DND-41 (cell line): ENCODE results near the gene C9orf50.
"Not testable (repeated sequence)": the region's sequence is repeated elsewhere in the genome, so short reads cannot be mapped to it uniquely, and the experiment has no call there.

Source experiments
- ATAC-seq: fragments of 200-7000 bp; cut with Tn5 transposase; 3 replicates; pipeline ENCODE4 v1.9.1; 2021; ENCODE audit warnings: low read depth; ENCODE audit not compliant: insufficient read depth
- DNase-seq: peaks from one replicate; pipeline ENCODE4 v3.0.0-alpha.2; 2020
- H2AFZ ChIP-seq: 2 replicates; pipeline ENCODE4 v1.6.0; 2012; ENCODE audit warnings: low read depth, low read length
- H3K27ac ChIP-seq: 2 replicates; pipeline ENCODE4 v1.5.1; 2012; ENCODE audit warnings: low read length, inconsistent platforms
- H3K27me3 ChIP-seq: fragments of 200-600 bp; sonication (generic); 2 replicates; pipeline ENCODE4 v1.6.0; 2012; ENCODE audit warnings: low read length, mild to moderate bottlenecking, inconsistent platforms; ENCODE audit not compliant: insufficient read depth, poor library complexity
- H3K36me3 ChIP-seq: 2 replicates; pipeline ENCODE4 v1.5.1; 2012; ENCODE audit warnings: low read length, inconsistent platforms; ENCODE audit not compliant: insufficient read depth
- H3K4me1 ChIP-seq: 2 replicates; pipeline ENCODE4 v1.5.1; 2012; ENCODE audit warnings: mild to moderate bottlenecking, low read length; ENCODE audit not compliant: insufficient read depth
- H3K4me2 ChIP-seq: 2 replicates; pipeline ENCODE4 v1.6.0; 2012; ENCODE audit warnings: mild to moderate bottlenecking, moderate library complexity, low read length, inconsistent platforms; ENCODE audit not compliant: insufficient read depth
- H3K4me3 ChIP-seq, 2 experiments: fragments of 200-600 bp in 1 of 2; shearing (Covaris generic) in 1 of 2; 2 replicates each; pipeline ENCODE4 v1.5.1; 2012 to 2016; ENCODE audit warnings: inconsistent platforms in 2 of 2, low read length in 2 of 2, mild to moderate bottlenecking in 2 of 2, low read depth in 1 of 2, moderate library complexity in 1 of 2
- H3K79me2 ChIP-seq: 2 replicates; pipeline ENCODE4 v1.6.0; 2012; ENCODE audit warnings: low read length, inconsistent platforms; ENCODE audit not compliant: insufficient read depth
- H3K9ac ChIP-seq: 2 replicates; pipeline ENCODE4 v1.6.0; 2012; ENCODE audit warnings: low read depth, mild to moderate bottlenecking, inconsistent platforms, low read length, moderate library complexity
- H3K9me3 ChIP-seq: 2 replicates; pipeline ENCODE4 v1.5.1; 2012; ENCODE audit warnings: low read length, moderate library complexity, mild to moderate bottlenecking, inconsistent platforms; ENCODE audit not compliant: insufficient read depth, severe bottlenecking
- H4K20me1 ChIP-seq: 2 replicates; pipeline ENCODE4 v1.6.0; 2012; ENCODE audit warnings: low read length; ENCODE audit not compliant: insufficient read depth
- EZH2 ChIP-seq: IDR thresholded peaks from 3 replicates; pipeline ENCODE4 v1.6.1; 2012; ENCODE audit warnings: borderline replicate concordance, low read depth, mild to moderate bottlenecking, moderate library complexity, low read length, inconsistent platforms; ENCODE audit not compliant: severe bottlenecking
- TF ChIP-seq, protein P1 (sequence below): IDR thresholded peaks from 2 replicates; pipeline ENCODE4 v1.5.1; 2012; ENCODE audit warnings: borderline replicate concordance, low read length, moderate library complexity, mild to moderate bottlenecking; ENCODE audit not compliant: poor library complexity, severe bottlenecking; ENCODE audit errors: extremely low read depth

Gene C9orf50

DNA sequence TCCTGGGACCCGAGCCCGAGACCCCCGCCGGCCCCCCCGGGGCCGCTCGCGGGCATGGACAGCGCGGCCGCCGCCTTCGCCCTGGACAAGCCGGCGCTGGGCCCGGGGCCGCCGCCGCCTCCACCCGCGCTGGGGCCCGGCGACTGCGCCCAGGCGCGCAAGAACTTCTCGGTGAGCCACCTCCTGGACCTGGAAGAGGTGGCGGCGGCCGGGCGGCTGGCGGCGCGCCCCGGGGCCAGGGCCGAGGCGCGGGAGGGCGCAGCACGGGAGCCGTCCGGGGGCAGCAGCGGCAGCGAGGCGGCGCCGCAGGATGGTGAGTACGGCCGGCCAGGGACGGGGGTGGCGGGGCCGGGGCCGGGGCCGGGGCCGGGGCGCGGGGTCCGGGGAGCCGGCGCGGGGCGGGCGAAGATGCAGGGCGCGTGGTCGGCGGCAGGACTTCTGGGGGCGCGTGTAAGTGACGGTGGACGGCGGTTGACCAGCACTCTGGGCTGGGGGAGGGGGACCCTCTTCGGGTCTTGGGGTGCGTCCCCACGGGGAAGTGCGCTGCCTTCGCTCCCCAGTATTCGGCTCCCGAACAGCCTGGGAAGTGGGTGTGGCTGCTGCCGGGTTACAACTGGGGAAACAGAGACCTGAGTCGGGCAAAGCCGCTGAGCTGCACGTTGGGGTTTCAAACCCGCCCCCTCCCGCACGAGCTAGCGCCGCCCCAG is 45.1 kb upstream of the C9orf50 start:
- H4K20me1 ChIP-seq = no peaks in the 10 kb centered on the region
- H2AFZ ChIP-seq = no peak overlapping the region
- no peak for DNase-seq
- no peak overlapping the region for H3K27ac ChIP-seq
- TF ChIP-seq EZH2 = no peak
- TF ChIP-seq, protein P1, sequence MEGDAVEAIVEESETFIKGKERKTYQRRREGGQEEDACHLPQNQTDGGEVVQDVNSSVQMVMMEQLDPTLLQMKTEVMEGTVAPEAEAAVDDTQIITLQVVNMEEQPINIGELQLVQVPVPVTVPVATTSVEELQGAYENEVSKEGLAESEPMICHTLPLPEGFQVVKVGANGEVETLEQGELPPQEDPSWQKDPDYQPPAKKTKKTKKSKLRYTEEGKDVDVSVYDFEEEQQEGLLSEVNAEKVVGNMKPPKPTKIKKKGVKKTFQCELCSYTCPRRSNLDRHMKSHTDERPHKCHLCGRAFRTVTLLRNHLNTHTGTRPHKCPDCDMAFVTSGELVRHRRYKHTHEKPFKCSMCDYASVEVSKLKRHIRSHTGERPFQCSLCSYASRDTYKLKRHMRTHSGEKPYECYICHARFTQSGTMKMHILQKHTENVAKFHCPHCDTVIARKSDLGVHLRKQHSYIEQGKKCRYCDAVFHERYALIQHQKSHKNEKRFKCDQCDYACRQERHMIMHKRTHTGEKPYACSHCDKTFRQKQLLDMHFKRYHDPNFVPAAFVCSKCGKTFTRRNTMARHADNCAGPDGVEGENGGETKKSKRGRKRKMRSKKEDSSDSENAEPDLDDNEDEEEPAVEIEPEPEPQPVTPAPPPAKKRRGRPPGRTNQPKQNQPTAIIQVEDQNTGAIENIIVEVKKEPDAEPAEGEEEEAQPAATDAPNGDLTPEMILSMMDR = no peak
- no peaks in the 10 kb centered on the region for H3K36me3 ChIP-seq
- no peak overlapping the region for H3K4me2 ChIP-seq
- ATAC-seq = no peak
- H3K79me2 ChIP-seq = no peaks in the 10 kb centered on the region
- H3K4me3 ChIP-seq = no peak overlapping the region
- no peaks in the 10 kb centered on the region for H3K9me3 ChIP-seq
- H3K9ac ChIP-seq = no peak overlapping the region
- H3K27me3 ChIP-seq = no peaks in the 10 kb centered on the region
- H3K4me1 ChIP-seq = no peaks in the 10 kb centered on the region

DNA sequence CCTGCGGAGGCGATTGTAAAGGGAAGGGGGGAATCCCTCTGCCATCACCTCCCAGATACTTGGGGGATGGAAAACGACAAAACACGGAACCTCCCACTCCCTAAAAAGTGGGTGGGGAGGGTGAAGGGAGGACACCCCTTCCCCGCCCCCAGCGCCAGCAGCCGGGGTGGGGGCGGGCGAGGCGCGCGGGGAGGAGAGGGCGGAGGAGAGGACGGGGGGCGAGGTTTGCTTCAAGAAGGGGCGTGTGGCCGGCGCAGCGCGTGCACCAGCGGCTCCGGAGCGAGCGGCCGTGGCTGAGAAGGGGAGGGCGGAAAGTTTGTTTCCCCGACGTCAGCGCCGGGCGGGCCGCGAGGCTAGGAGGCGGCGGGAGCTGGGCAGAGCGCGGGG is 44.5 kb upstream of the C9orf50 start, which contains the start of gene PRRX2:
TSS of gene PRRX2 (plus strand) at position 259 of the 387 bp plus-strand sequence. CDS start 221 bp downstream, outside the sequence.
- H2AFZ ChIP-seq = no peak within 1 kb of the TSS
- no peak within 1 kb of the TSS for H3K27ac ChIP-seq
- DNase-seq = no peak
- no peaks in the 10 kb centered on the region for H3K27me3 ChIP-seq
- TF ChIP-seq, protein P1 = no peak
- TF ChIP-seq EZH2 = no peak
- H3K4me3 ChIP-seq = no peak within 1 kb of the TSS
- H4K20me1 ChIP-seq = no peaks in the 10 kb centered on the region
- no peaks in the 10 kb centered on the region for H3K36me3 ChIP-seq
- H3K9me3 ChIP-seq = no peaks in the 10 kb centered on the region
- no peaks in the 10 kb centered on the region for H3K4me1 ChIP-seq
- H3K4me2 ChIP-seq = no peak within 1 kb of the TSS
- ATAC-seq = no peak
- H3K9ac ChIP-seq = no peak within 1 kb of the TSS
- no peaks in the 10 kb centered on the region for H3K79me2 ChIP-seq

DNA sequence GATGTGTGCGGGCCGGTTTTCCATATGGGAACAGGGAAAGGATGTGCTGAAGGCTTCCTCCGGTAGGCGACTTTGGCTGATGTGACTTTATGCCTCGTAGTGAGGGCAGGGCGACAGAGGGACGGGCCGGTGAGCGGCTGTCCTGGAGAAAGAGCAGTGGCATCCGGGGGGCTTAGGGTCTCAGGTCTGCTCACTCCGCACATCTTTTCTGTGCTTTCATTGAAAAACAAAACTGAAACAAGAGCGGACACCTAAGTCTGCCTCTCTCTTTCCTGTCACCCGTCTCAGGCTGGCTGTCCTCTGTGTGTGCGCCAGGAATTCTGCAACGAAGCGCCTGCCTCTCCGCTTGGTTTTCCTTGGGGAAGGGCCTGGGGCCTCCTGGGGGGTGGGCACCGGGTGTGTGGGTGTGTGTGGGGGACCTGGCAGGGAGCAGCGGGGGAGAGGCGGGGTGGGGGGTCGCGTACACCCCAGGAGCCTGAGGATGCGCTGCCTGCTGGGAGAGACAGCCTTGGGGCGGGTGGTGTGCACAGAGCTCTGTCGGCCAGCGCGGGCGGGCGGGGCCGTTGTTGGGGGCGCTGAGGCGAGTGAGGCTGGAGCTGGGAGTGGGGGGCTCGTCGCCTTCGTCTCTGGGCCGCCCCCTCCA is 44.0 kb upstream of the C9orf50 start:
- Histone ChIP-seq H3K9me3 (no peaks in the 10 kb centered on the region), H3K9ac (no peak overlapping the region), H2AFZ (no peak overlapping the region), H3K4me3 (no peak overlapping the region), H3K27ac (no peak overlapping the region), H3K79me2 (no peaks in the 10 kb centered on the region), H3K4me2 (no peak overlapping the region), H4K20me1 (no peaks in the 10 kb centered on the region), H3K36me3 (no peaks in the 10 kb centered on the region), H3K4me1 (no peaks in the 10 kb centered on the region), H3K27me3 (no peaks in the 10 kb centered on the region)
- no peak for DNase-seq
- ATAC-seq = no peak
- TF ChIP-seq, protein P1 = no peak
- no peak for TF ChIP-seq EZH2

DNA sequence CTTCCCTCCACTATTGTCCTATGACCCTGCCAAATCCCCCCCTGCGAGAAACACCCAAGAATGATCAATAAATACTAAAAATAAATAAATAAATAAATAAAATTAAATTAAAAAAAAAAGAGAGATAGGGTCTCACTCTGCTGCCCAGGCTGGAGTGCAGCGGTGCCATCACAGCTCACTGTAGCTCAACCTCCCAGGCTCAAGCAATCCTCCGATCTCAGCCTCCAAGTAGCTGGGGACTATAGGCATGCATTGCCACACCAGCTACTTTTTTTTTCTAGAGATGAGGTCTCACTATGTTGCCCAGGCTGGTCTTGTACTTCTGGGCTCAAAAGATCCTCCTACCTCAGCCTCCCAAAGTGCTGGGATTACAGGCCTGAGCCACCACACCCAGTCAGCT is 41.3 kb upstream of the C9orf50 start:
- not testable (repeated sequence) for ATAC-seq, H3K9ac ChIP-seq, H4K20me1 ChIP-seq, H3K4me1 ChIP-seq, H3K27me3 ChIP-seq, H3K9me3 ChIP-seq, H3K79me2 ChIP-seq, H3K4me3 ChIP-seq, H3K36me3 ChIP-seq, DNase-seq, H3K4me2 ChIP-seq, H3K27ac ChIP-seq, H2AFZ ChIP-seq
